HepG2 (cell line): ENCODE data around the gene COBL. TPM values are rescaled to one million over a fixed set of nuclear protein-coding genes. Genes with fewer than 3 reads are reported as not detected.

Experiments
- ATAC-seq: fragments of 200-7000 bp; cut with Tn5 transposase; 3 replicates; pipeline ENCODE4 v1.9.1; 2020; ENCODE audit warnings: mild to moderate bottlenecking, moderate library complexity
- BruUV-seq: library from RNA; stranded (reverse); fragments of 400-500 nt; replicated peaks from 2 replicates; lab custom pipeline; 2021; lab: Mats Ljungman, UMichigan
- CTCF ChIA-PET: fragments of 300-600 bp; formaldehyde crosslinking; extraction: SDS; loops from one replicate; lab custom pipeline; 2021; ENCODE audit warnings: low total read pairs, inconsistent platforms, low intra/inter-chr PET ratio; lab: Yijun Ruan, JAX
- POLR2A ChIA-PET: fragments of 350-600 bp; sonication (Branson Sonifier 250); formaldehyde crosslinking; loops from one replicate; lab custom pipeline; 2020; ENCODE audit warnings: antibody characterized with exemption, inconsistent platforms; lab: Yijun Ruan, JAX
- DNase-seq: peaks from one replicate; pipeline ENCODE4 v3.0.0-alpha.2; 2015; ENCODE audit warnings: low spot score
- FAIRE-seq: peaks from 3 replicates; lab custom pipeline; 2011; peaks lifted over from hg19 to GRCh38; lab: Jason Lieb, UNC
- H2AFZ ChIP-seq: one replicate; pipeline ENCODE4 v1.6.1; 2011; ENCODE audit warnings: low read length, inconsistent platforms
- H3K27ac ChIP-seq: fragments of 300-600 bp; 3 replicates; pipeline ENCODE4 v1.8.0; 2011; ENCODE audit warnings: mixed run types, mild to moderate bottlenecking, mixed read lengths, low read length, inconsistent platforms; ENCODE audit not compliant: insufficient read depth; ENCODE audit errors: extremely low read length
- H3K27me3 ChIP-seq, 2 experiments: fragments of 200-600 bp in 1 of 2; 2 replicates in 1 of 2; 3 replicates in 1 of 2; pipeline versions ENCODE4 v1.6.0 to v1.8.0; 2011; ENCODE audit warnings: low read length in 2 of 2, mild to moderate bottlenecking in 2 of 2, moderate library complexity in 2 of 2, inconsistent platforms in 1 of 2; ENCODE audit not compliant: insufficient read depth in 2 of 2, control insufficient read depth in 1 of 2
- H3K36me3 ChIP-seq, 2 experiments: fragments of 200-600 bp in 1 of 2; replicated peaks in 1 of 2; 2 replicates in 1 of 2; 3 replicates in 1 of 2; pipeline versions ENCODE4 v1.5.1 to v1.8.0; 2011; ENCODE audit warnings: low read length in 2 of 2, inconsistent platforms in 1 of 2; ENCODE audit not compliant: insufficient read depth in 2 of 2, control insufficient read depth in 1 of 2
- H3K4me1 ChIP-seq: 2 replicates; pipeline ENCODE4 v1.5.1; 2012; ENCODE audit warnings: low read length, inconsistent platforms; ENCODE audit not compliant: insufficient read depth
- H3K4me2 ChIP-seq: 2 replicates; pipeline ENCODE4 v1.6.0; 2011; ENCODE audit warnings: low read depth, low read length, inconsistent platforms
- H3K4me3 ChIP-seq, 3 experiments: fragments of 200-600 bp in 1 of 3; sonication (generic), shearing (Covaris generic) in 1 of 3; replicated peaks in 1 of 3; 2 replicates each; pipeline ENCODE4 v1.5.1; 2011 to 2016; ENCODE audit warnings: low read length in 3 of 3, inconsistent platforms in 2 of 3, low read depth in 2 of 3, mild to moderate bottlenecking in 2 of 3, control low read depth in 1 of 3, mixed read lengths in 1 of 3; ENCODE audit not compliant: insufficient read depth in 1 of 3
- H3K79me2 ChIP-seq: one replicate; pipeline ENCODE4 v1.6.1; 2011; ENCODE audit warnings: low read length, inconsistent platforms; ENCODE audit not compliant: insufficient read depth
- H3K9ac ChIP-seq: 2 replicates; pipeline ENCODE4 v1.6.0; 2011; ENCODE audit warnings: mild to moderate bottlenecking, low read depth, low read length, inconsistent platforms; ENCODE audit not compliant: insufficient read depth
- H3K9me3 ChIP-seq: 2 replicates; pipeline ENCODE4 v1.5.1; 2012; ENCODE audit warnings: mild to moderate bottlenecking, low read length
- H4K20me1 ChIP-seq: 2 replicates; pipeline ENCODE4 v1.6.0; 2011; ENCODE audit warnings: inconsistent platforms, mild to moderate bottlenecking, low read length, moderate library complexity; ENCODE audit not compliant: insufficient read depth
- GATAD2A ChIP-seq: IDR thresholded peaks from 2 replicates; pipeline ENCODE4 v1.6.1; 2016
- HMG20B ChIP-seq: conservative IDR thresholded peaks from 2 replicates; pipeline ENCODE4 v1.6.1; 2016; ENCODE audit warnings: missing genetic modification reagents, missing compliant biosample characterization
- HMGXB3 ChIP-seq: sonication (generic); formaldehyde crosslinking; IDR thresholded peaks from 2 replicates; pipeline ENCODE4 v1.4.0; 2020; ENCODE audit warnings: missing genetic modification reagents, borderline replicate concordance
- IKZF4 ChIP-seq: sonication (generic); formaldehyde crosslinking; IDR thresholded peaks from 2 replicates; pipeline ENCODE4 v1.5.1; 2020; ENCODE audit warnings: borderline replicate concordance, mild to moderate bottlenecking, low read depth, missing genetic modification reagents; ENCODE audit errors: not compliant biosample characterization
- NCOA5 ChIP-seq: sonication (generic); formaldehyde crosslinking; IDR thresholded peaks from 2 replicates; pipeline ENCODE4 v1.4.0; 2020; ENCODE audit warnings: missing genetic modification reagents
- NRL ChIP-seq: sonication (generic); formaldehyde crosslinking; IDR thresholded peaks from 2 replicates; pipeline ENCODE4 v1.5.0; 2020; ENCODE audit warnings: missing genetic modification reagents, mild to moderate bottlenecking, moderate library complexity, borderline replicate concordance
- ZNF224 ChIP-seq: sonication (generic); formaldehyde crosslinking; IDR thresholded peaks from 2 replicates; pipeline ENCODE4 v1.5.0; 2020; ENCODE audit warnings: mild to moderate bottlenecking, missing genetic modification reagents
- ZNF331 ChIP-seq: sonication (generic); formaldehyde crosslinking; IDR thresholded peaks from 2 replicates; pipeline ENCODE4 v1.4.0; 2020; ENCODE audit warnings: missing genetic modification reagents
- ZNF607 ChIP-seq: sonication (generic); formaldehyde crosslinking; IDR thresholded peaks from 2 replicates; pipeline ENCODE4 v1.5.1; 2020; ENCODE audit warnings: missing genetic modification reagents, mild to moderate bottlenecking, borderline replicate concordance
- WGBS: methylation state at CpG from one replicate; pipeline ENCODE4 v1.1.6; 2017; ENCODE audit warnings: low lambda C conversion rate; 5-methylcytosine and 5-hydroxymethylcytosine counted together
- in situ Hi-C: cut with HindIII; loops from 2 replicates; pipeline ENCODE4 v1.10.0; 2017; ENCODE audit warnings: low pct_unique_long_range_greater_than_20kb; ENCODE audit not compliant: extremely low pct_ligation_motif_present
- intact Hi-C: fragments of 100-400 bp; cut with micrococcal nuclease; formaldehyde crosslinking; loops from one replicate; pipeline ENCODE4 v1.10.0; 2022; ENCODE audit not compliant: unreplicated experiment
- polyA plus RNA-seq, 8 experiments: library from polyadenylated mRNA; depleted of rRNA in 3 of 8; stranded (reverse) in 7 of 8; unstranded in 1 of 8; fragments of >200 nt; fragmentation: Illumina TruSeq in 4 of 8; extraction: Trizol in 4 of 8; gene quantifications; 2 replicates each; pipeline versions ENCODE4 v1.2.1 to v1.2.3, GENCODE V29; 2011 to 2016; ENCODE audit warnings: low read depth in 4 of 8, missing spikeins in 1 of 8, mixed read lengths in 1 of 8; ENCODE audit not compliant: insufficient read depth in 1 of 8
- total RNA-seq, 5 experiments: library from RNA; depleted of rRNA; stranded (reverse); fragments of >200 nt; fragmentation: Illumina TruSeq; extraction: Trizol; gene quantifications; 2 replicates each; pipeline ENCODE4 v1.2.3, GENCODE V29; 2016; ENCODE audit warnings: low read depth in 1 of 5
- TF ChIP-seq, protein P1 (sequence below): sonication (generic); formaldehyde crosslinking; IDR thresholded peaks from 2 replicates; pipeline ENCODE4 v1.5.0; 2020; ENCODE audit warnings: mild to moderate bottlenecking, missing genetic modification reagents

COBL gene
- total and polyA plus RNA-seq, 2 of the 13 experiments (the other 11 are each of a cell fraction or from before 2014, with no cell fraction given) = 3.8 to 4.9 TPM

DNA sequence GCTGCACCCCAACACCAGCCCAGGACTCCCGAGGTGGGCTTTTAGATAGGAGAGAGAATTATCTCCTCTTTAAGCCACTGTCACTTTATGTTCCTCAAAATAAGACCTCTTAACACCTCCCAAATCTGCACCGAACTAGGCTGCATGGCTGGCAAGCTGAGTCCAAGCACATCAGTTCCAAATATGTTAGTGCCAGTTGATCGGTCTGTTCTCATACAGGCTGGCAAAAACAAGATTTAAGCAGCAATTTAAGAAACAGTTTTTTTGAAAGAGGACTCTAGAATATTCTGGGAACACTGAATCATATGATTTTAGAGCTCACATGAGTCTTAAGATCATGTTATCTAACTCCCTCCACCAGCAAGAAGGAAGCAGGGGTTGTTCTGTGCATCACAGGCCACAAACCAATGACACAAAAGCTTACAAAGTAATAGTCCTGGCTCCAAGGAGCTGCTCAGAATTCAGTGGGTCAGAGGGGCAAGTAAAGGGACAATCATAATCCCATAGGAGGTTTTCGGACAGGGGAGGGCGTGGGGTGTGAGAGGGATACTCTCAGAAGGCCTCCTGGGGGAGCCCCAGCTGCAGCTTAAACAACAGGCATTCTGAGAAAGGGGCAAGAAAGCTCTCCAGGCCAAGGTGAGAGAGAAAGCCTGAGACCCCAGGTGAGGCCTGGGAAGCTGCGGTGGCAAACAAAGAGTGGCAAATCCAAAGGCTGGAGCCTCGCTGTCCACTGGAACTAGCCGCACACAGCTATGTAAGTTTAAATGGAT lies 7.1 kb downstream of the COBL start (continued):
- TF ChIP-seq, protein P1, sequence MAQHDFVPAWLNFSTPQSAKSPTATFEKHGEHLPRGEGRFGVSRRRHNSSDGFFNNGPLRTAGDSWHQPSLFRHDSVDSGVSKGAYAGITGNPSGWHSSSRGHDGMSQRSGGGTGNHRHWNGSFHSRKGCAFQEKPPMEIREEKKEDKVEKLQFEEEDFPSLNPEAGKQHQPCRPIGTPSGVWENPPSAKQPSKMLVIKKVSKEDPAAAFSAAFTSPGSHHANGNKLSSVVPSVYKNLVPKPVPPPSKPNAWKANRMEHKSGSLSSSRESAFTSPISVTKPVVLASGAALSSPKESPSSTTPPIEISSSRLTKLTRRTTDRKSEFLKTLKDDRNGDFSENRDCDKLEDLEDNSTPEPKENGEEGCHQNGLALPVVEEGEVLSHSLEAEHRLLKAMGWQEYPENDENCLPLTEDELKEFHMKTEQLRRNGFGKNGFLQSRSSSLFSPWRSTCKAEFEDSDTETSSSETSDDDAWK (CRISPR knock-in tag) = no peak
- TF ChIP-seq ZNF607 (CRISPR knock-in tag) = no peak

DNA sequence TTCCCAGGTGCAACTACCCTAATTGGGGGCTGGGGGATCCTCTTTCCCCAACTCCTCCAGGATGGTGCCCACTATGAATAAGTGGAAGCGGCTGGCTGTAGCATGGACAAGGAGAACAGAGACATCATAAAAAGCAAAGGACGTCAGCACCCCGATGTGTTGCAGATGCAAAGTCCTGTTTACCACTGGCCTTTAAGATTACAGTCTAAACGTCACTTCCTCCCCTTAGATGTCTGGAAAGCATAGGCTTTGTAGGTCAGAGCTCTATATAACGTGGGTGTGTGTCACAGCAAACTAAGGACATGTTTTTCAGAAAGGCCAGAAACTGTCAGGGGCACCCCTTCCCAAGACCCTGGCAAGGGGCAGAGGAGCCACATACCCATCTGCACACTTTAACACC lies 7.9 kb downstream of the COBL start:
- CTCF ChIA-PET = no interaction called here
- 72% methylated on average over 5 of the region's 5 CpGs for WGBS

More for the DNA sequence above, 7.9 kb downstream of the COBL start:
- in situ Hi-C loops = no loop called here
- H3K9ac ChIP-seq = no peak overlapping the region
- BruUV-seq = no TSS peak
- no peak overlapping the region for H3K4me3 ChIP-seq
- no peaks in the 10 kb centered on the region; a peak in 1 of 5 replicates for H3K36me3 ChIP-seq
- H2AFZ ChIP-seq = no peak overlapping the region
- H3K9me3 ChIP-seq = no peaks in the 10 kb centered on the region
- H4K20me1 ChIP-seq = 0 out of 2 replicates have a peak, but pooled peaks cover 6% of the 10 kb centered on the region
- H3K27me3 ChIP-seq = no peaks in the 10 kb centered on the region
- intact Hi-C loops = no loop called here
- no peak for FAIRE-seq
- H3K4me2 ChIP-seq = no peak overlapping the region
- no peak for DNase-seq
- POLR2A ChIA-PET = no interaction called here
- peaks cover 60% of the 10 kb centered on the region for H3K79me2 ChIP-seq
- TF ChIP-seq HMG20B (CRISPR knock-in tag) = no peak
- TF ChIP-seq ZNF331 (CRISPR knock-in tag) = no peak
- TF ChIP-seq NRL (CRISPR knock-in tag) = no peak
- no peak for TF ChIP-seq GATAD2A
- no peak for TF ChIP-seq IKZF4 (CRISPR knock-in tag)
- TF ChIP-seq HMGXB3 (CRISPR knock-in tag) = no peak
- TF ChIP-seq ZNF224 (CRISPR knock-in tag) = no peak
- no peak for TF ChIP-seq NCOA5 (CRISPR knock-in tag)
- H3K4me1 ChIP-seq = peaks cover 22% of the 10 kb centered on the region
- ATAC-seq = no peak
- H3K27ac ChIP-seq = no peak overlapping the region
